SU-DHL-6 (cell line): Measurements from ENCODE around the gene CT47C1.

Experiments used
- H2AFZ ChIP-seq: fragments of 200-600 bp; sonication (generic); 2 replicates; pipeline ENCODE4 v1.6.1; 2014; ENCODE audit warnings: low read depth, mild to moderate bottlenecking, moderate library complexity, mixed read lengths, antibody characterized with exemption, low read length; ENCODE audit not compliant: severe bottlenecking
- H3F3A ChIP-seq: fragments of 200-600 bp; shearing (Covaris generic); 2 replicates; pipeline ENCODE4 v1.6.0; 2016; ENCODE audit warnings: antibody characterized with exemption, mild to moderate bottlenecking; ENCODE audit not compliant: insufficient read depth
- H3K27ac ChIP-seq: fragments of 200-600 bp; sonication (generic); 2 replicates; pipeline ENCODE4 v1.5.1; 2016; ENCODE audit warnings: low read depth, mild to moderate bottlenecking, low read length, moderate library complexity, mixed read lengths
- H3K27me3 ChIP-seq: fragments of 200-600 bp; sonication (generic), shearing (Covaris generic); 2 replicates; pipeline ENCODE4 v1.6.0; 2014; ENCODE audit warnings: mild to moderate bottlenecking, low read length
- H3K36me3 ChIP-seq: fragments of 200-600 bp; sonication (generic); 2 replicates; pipeline ENCODE4 v1.6.1; 2014; ENCODE audit warnings: mild to moderate bottlenecking, low read length, mixed read lengths
- H3K4me2 ChIP-seq: fragments of 300-600, 200-600 bp; shearing (Covaris generic), sonication (generic); 2 replicates; pipeline ENCODE4 v1.6.0; 2014; ENCODE audit warnings: low read length, low read depth, mild to moderate bottlenecking; ENCODE audit not compliant: poor library complexity, severe bottlenecking
- H3K4me3 ChIP-seq: fragments of 200-600 bp; sonication (generic); 2 replicates; pipeline ENCODE4 v1.5.1; 2014; ENCODE audit warnings: antibody characterized with exemption, low read length, mild to moderate bottlenecking, mixed read lengths; ENCODE audit not compliant: insufficient read depth, poor library complexity, severe bottlenecking
- H3K79me2 ChIP-seq: fragments of 200-600 bp; sonication (generic); 2 replicates; pipeline ENCODE4 v1.6.1; 2014; ENCODE audit warnings: mild to moderate bottlenecking, low read length, moderate library complexity; ENCODE audit not compliant: insufficient read depth
- H3K9ac ChIP-seq: fragments of 200-600 bp; sonication (generic); 2 replicates; pipeline ENCODE4 v1.7.0; 2014; ENCODE audit warnings: mild to moderate bottlenecking, low read length
- H3K9me2 ChIP-seq: fragments of 200-600 bp; sonication (generic); replicated peaks from 2 replicates; pipeline ENCODE4 v1.6.1; 2014; ENCODE audit warnings: low read length; ENCODE audit not compliant: insufficient read depth
- H3K9me3 ChIP-seq: fragments of 200-600 bp; sonication (generic); 2 replicates; pipeline ENCODE4 v1.6.1; 2014; ENCODE audit warnings: low read length, mixed read lengths; ENCODE audit not compliant: insufficient read depth
- H4K20me1 ChIP-seq: fragments of 200-600 bp; sonication (generic); 2 replicates; pipeline ENCODE4 v1.6.1; 2014; ENCODE audit warnings: low read depth, mild to moderate bottlenecking, antibody characterized with exemption, low read length, moderate library complexity, mixed read lengths
- EZH2phosphoT487 ChIP-seq: fragments of 200-600 bp; sonication (generic), shearing (Covaris generic); conservative IDR thresholded peaks from 2 replicates; pipeline ENCODE4 v1.6.1; 2018; ENCODE audit warnings: mild to moderate bottlenecking, antibody characterized with exemption, low read length, moderate library complexity, mixed read lengths
- TF ChIP-seq, protein P1 (sequence below): fragments of 200-600 bp; sonication (generic); IDR thresholded peaks from one replicate; pipeline ENCODE4 v1.5.1; 2017; ENCODE audit warnings: antibody characterized with exemption, mild to moderate bottlenecking, low read length, moderate library complexity; ENCODE audit not compliant: insufficient read depth, poor library complexity, severe bottlenecking

CT47C1 gene

GRCh38 chrX:119075270-119076025 lies 2.7 kb downstream of the CT47C1 start:
- H2AFZ ChIP-seq: no peak overlapping the region
- H3K27me3 ChIP-seq: no peaks in the 10 kb centered on the region
- no peaks in the 10 kb centered on the region for H3K9me3 ChIP-seq
- no peaks in the 10 kb centered on the region for H3F3A ChIP-seq
- no peaks in the 10 kb centered on the region for H3K36me3 ChIP-seq
- no peak overlapping the region for H3K4me2 ChIP-seq
- TF ChIP-seq EZH2phosphoT487: no peak
- TF ChIP-seq, protein P1, sequence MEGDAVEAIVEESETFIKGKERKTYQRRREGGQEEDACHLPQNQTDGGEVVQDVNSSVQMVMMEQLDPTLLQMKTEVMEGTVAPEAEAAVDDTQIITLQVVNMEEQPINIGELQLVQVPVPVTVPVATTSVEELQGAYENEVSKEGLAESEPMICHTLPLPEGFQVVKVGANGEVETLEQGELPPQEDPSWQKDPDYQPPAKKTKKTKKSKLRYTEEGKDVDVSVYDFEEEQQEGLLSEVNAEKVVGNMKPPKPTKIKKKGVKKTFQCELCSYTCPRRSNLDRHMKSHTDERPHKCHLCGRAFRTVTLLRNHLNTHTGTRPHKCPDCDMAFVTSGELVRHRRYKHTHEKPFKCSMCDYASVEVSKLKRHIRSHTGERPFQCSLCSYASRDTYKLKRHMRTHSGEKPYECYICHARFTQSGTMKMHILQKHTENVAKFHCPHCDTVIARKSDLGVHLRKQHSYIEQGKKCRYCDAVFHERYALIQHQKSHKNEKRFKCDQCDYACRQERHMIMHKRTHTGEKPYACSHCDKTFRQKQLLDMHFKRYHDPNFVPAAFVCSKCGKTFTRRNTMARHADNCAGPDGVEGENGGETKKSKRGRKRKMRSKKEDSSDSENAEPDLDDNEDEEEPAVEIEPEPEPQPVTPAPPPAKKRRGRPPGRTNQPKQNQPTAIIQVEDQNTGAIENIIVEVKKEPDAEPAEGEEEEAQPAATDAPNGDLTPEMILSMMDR: no peak
- no peaks in the 10 kb centered on the region for H3K79me2 ChIP-seq
- H4K20me1 ChIP-seq: no peaks in the 10 kb centered on the region
- no peak overlapping the region for H3K9ac ChIP-seq
- H3K27ac ChIP-seq: no peak overlapping the region
- H3K4me3 ChIP-seq: no peak overlapping the region
- no peaks in the 10 kb centered on the region for H3K9me2 ChIP-seq

DNA sequence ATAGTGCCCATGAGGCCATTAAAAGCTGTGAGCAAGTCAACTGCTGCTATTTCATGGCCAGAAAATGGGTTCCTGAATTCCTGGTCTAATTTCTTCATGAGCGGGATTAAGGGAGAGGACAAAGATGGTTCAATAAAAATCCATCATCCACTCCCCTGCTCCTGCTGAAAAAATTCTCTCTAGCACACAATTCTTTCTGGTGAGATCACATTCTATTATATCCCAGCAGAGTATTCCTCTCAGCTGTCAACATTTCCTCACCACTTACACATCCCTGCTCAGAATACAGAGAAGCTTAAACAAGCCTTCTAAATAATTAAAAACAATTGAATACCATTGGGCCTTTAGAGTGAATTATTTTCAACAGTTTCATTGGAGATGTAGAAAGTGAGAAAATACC lies 9.5 kb downstream of the CT47C1 start:
- H3K4me3 ChIP-seq: no peak overlapping the region
- no peaks in the 10 kb centered on the region for H3K27me3 ChIP-seq
- no peaks in the 10 kb centered on the region for H3K9me3 ChIP-seq
- no peak overlapping the region for H3K4me2 ChIP-seq
- H2AFZ ChIP-seq: no peak overlapping the region
- H3K36me3 ChIP-seq: no peaks in the 10 kb centered on the region
- H3K79me2 ChIP-seq: no peaks in the 10 kb centered on the region
- no peak overlapping the region for H3K9ac ChIP-seq
- TF ChIP-seq EZH2phosphoT487: no peak
- TF ChIP-seq, protein P1: no peak
- no peak overlapping the region for H3K27ac ChIP-seq
- H3F3A ChIP-seq: no peaks in the 10 kb centered on the region
- no peaks in the 10 kb centered on the region for H4K20me1 ChIP-seq
- no peaks in the 10 kb centered on the region for H3K9me2 ChIP-seq

- Histone ChIP-seq H3K4me3 (no peak overlapping the region), H3K9ac (no peak overlapping the region), H3K9me2 (no peaks in the 10 kb centered on the region), H3K27me3 (no peaks in the 10 kb centered on the region), H4K20me1 (no peaks in the 10 kb centered on the region), H3K9me3 (no peaks in the 10 kb centered on the region), H3K79me2 (no peaks in the 10 kb centered on the region), H3F3A (no peaks in the 10 kb centered on the region), H2AFZ (no peak overlapping the region), H3K4me2 (no peak overlapping the region), H3K36me3 (no peaks in the 10 kb centered on the region), H3K27ac (no peak overlapping the region)
- TF ChIP-seq, protein P1: no peak
- TF ChIP-seq EZH2phosphoT487: no peak
These were observed 12.0 kb downstream of the CT47C1 start for GRCh38 chrX:119084766-119085165.
